ENCODE data around the gene AK9.
"Not testable (repeated sequence)": the region's sequence is repeated elsewhere in the genome, so short reads cannot be mapped to it uniquely, and the experiment has no call there.

GRCh38 chr6:109678661-109679505, 12.1 kb downstream of the AK9 start:
- TF ChIP-seq CTCF (conservative IDR thresholded peaks at IDR 0.05; ENCODE audit: low read length); EZH2phosphoT487 (IDR thresholded peaks at IDR 0.05; ENCODE audit: borderline replicate concordance): not testable (repeated sequence)
